OCI-M1 (cell line): ENCODE measurements around the gene CDH23.

ENCODE experiments used
- DNase-seq: peaks from one replicate; lab custom pipeline; 2025; lab: John Stamatoyannopoulos, UW

The CDH23 gene

DNA sequence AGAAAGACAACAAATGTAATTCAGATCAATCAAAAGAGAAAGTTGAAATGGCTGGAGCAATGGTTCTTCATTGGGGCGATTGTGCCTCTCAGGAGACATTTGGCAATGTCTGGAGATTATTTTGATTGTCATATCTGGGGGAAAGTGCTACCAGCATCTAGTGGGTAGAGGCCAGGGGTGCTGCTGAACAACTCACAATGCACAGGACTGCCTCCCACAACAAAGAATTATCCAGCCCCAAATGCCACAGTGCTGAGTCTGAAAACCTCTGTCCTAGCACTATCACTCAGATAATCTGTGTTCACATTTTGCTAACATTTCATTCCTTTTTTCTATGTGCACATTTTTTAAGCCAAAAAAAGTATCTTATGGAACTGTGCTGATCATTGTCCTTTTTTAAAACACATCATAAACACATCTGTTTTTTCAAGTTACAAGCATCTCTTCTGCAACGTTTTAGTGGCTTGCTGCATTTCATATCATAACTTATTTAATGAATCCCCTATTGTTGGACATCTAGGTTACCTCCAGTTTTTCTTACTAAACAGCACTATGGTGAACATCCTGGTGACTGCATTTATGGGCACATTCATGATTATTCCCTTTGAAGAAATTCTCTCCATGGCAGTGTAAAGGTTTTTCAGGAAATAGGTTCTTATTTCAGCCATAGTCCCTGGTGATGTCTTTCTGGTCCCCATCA is 208.7 kb downstream of the CDH23 start:
- DNase-seq = peak; percentile 31

GRCh38 chr10:71606257-71607081 is 209.7 kb downstream of the CDH23 start:
- DNase-seq = no peak

DNA sequence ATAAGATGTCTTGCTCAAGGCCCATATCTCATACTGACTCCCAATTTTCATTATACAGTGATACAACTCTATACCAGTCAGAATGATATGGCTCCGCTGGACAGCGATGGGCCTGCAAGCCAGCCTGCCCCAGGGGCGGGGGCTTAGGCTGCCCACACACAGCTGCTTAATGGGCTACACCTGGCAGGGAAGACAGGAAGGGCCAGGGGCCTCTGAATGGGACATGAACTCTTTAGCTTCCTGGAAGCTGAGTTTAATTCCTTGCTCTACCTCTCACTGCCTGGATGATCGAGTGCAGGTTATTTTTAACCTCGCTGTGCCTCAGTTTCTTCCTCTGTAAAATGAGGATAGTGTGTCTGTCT is 210.3 kb downstream of the CDH23 start:
- DNase-seq = no peak

- DNase-seq = peak; percentile 85
These were observed 212.4 kb downstream of the CDH23 start for GRCh38 chr10:71608819-71609768.

DNA sequence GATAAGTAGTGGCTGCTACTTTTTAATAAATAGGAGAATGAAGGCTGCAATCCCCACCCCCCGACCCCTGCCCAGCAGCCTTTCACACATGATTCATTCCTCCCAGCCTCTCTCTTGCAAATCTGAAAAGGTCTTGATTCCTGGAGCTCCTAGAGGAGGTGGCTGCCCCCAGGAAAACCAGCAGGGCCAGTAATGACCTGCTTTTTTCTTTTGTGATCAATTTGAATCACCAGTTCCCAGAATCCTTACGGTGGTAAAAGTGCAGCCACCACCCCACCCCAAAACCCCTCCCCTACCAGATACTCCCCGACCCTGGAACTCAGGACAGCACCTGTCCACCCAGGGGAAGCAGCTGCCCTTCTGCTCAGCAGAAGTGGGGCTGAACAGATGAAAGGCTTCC is 213.9 kb downstream of the CDH23 start:
- DNase-seq = no peak

DNA sequence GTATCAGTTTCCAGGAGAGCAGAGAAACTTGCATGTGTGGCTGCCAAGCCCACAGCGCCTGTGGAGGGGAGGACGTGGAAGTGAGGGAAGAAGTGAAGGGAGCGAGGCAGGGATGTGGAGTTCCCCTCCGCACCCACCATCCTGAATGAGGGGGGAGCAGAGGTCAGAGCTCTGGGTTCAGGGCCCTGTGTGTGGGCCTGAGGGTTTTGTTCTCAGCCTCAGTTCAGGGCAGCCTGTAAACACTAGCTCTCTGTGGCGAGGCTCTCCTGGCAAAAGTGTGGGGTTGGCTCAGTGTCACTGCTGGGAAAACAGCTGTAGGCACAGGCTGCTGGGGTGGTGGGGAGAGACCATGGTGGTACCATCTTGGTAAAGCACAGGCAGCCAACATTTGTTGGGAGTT is 214.4 kb downstream of the CDH23 start:
- DNase-seq = no peak

GRCh38 chr10:71611709-71612422 is 215.1 kb downstream of the CDH23 start:
- DNase-seq = no peak

DNA sequence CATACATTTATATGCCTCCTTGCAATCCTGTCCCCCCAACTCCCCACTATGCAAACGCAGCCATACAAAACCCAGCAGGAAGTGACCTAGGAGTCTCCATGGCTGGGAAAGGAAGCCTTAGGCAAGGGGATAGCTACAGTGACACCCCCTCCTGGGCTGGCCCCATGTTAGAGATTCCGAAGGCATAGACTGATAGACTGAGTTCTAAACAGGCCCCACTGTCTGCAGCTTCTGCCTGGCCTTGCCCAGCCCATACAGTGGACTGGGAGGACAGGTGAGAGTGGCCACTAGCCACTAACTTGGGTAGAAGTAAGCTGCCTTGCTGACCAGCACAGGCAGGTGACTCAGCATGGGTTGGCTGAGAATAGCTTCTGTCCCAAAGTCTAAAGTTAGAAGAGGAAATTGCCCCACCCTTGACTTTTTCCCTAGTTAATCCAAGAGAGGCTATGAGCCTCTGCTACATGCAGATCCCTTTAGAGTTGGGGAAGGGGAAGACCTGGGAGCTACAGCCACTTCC is 216.6 kb downstream of the CDH23 start:
- DNase-seq = no peak

DNA sequence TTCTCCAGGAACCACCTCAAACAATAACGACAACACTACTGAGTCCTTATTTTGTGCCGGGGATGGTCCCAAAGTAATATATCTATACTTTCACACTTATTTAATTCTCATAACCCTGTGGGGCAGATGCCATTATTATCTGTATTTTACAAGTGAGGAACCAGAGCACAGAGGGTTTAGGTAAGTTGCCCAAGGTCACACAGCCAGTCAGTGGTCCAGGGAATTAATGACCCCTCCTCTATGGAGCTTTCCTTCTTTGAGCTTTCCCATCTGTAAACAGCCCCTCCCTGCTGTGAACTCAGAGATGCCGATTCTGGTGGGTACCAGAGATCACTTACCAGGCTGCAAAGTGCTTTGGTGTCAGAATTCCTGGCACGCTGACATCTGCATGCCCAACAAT is 217.2 kb downstream of the CDH23 start:
- DNase-seq = no peak

DNA sequence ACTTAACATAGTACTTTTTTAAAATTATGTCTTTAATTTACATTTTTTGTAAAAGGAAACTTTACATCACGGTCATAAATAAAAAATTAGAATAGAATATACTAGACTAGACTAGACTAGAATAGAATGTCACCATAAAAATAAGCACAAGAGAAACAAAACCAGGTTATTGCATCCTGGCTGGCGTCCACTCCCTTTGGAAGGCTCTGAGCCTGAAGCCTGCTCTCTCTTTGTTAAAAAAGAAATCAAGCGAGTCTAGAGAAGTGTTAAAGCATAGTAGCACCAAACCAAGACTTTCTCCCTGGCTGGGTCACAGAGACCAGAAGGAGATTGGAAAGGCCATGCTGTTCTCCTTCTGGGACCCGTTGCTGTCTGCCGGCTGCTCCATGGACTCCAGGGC is 218.2 kb downstream of the CDH23 start:
- DNase-seq = no peak

- no peak for DNase-seq
These were observed 219.0 kb downstream of the CDH23 start for GRCh38 chr10:71615538-71616329.

GRCh38 chr10:71616817-71617654 is 220.3 kb downstream of the CDH23 start:
- no peak for DNase-seq

GRCh38 chr10:71618176-71618575 is 221.5 kb downstream of the CDH23 start:
- DNase-seq = no peak

DNA sequence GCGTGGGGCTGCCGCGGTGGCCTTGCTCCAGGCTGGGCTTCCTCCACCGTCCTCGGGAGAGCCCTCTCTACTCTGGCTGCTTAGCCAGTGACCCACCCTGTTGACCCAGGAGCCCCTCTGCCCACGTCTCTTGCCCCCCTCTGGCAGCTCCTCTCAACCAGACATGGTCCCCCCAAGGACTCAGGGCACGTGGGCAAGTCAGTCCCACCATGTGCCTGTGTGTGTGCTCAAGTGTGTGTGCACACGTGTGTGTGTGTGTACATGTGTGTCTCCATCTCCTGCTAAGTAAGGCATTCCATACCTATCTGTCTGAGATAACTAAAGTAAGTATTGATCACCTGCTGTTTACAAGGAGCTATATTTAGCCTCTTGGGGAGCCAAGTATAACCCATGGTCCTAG is 221.9 kb downstream of the CDH23 start:
- DNase-seq = no peak

DNA sequence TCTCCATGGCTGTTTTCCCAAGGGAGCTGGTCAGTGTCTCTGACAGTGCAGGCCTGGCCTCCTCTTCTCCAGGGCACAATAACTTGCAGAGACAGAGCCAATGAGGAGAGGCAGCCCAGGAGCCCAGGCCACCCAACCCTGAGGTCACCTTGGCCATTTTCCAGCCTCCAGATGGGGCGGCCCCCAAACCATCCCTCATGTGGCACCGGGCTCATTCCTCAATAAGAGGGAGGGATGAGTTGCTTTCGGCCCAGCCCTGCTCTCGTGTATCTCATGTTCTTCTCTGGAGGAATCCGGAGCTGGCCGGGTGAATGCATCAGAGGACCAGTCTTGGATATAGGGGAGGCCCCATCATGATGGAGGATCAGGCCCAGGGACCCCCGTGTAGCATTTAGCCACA is 223.9 kb downstream of the CDH23 start:
- DNase-seq = no peak

- peak; percentile 46 for DNase-seq
These were observed 224.8 kb downstream of the CDH23 start for GRCh38 chr10:71621231-71622153.

- DNase-seq = no peak
These were observed 225.4 kb downstream of the CDH23 start for GRCh38 chr10:71622154-71622526.

DNA sequence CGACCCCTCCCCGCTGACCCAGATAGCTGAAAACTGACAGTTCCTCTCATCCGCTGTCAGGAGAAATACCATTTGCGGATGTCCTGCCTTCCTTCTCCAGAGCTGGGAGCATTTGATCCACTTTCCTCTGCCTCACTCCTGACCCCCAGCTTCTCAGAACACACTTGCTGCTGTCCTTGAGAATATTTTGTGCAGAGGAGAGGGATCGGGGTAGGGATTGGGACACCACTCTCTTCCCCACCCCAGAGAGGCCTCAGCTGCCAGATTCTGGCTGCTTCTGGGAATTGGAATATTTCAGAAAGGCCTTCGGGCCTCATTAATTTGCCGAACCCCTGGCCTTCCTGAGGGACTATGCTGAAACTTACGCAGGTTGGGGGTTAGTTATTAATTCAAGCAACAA is 225.9 kb downstream of the CDH23 start:
- no peak for DNase-seq
